NCI-H2227 treated with DMSO at 0.1 percent for 48 hours (cell line): ENCODE results near the gene STAT5B.
"Not testable (repeated sequence)": the region's sequence is repeated elsewhere in the genome, so short reads cannot be mapped to it uniquely, and the experiment has no call there.

Experiments
- DNase-seq: peaks from one replicate; lab custom pipeline; 2025; lab: John Stamatoyannopoulos, UW

STAT5B gene

GRCh38 chr17:42276359-42276608 is at the start of gene STAT5B:
STAT5B (minus strand) TSS chr17:42276391; CDS start chr17:42232127, 44,264 bp downstream.
- peak; percentile 21 for DNase-seq

- no peak for DNase-seq
Measured at GRCh38 chr17:42325026-42325425, 48.8 kb upstream of the STAT5B start.

- no peak for DNase-seq
Measured at GRCh38 chr17:42323268-42323773, 47.1 kb upstream of the STAT5B start.

DNA sequence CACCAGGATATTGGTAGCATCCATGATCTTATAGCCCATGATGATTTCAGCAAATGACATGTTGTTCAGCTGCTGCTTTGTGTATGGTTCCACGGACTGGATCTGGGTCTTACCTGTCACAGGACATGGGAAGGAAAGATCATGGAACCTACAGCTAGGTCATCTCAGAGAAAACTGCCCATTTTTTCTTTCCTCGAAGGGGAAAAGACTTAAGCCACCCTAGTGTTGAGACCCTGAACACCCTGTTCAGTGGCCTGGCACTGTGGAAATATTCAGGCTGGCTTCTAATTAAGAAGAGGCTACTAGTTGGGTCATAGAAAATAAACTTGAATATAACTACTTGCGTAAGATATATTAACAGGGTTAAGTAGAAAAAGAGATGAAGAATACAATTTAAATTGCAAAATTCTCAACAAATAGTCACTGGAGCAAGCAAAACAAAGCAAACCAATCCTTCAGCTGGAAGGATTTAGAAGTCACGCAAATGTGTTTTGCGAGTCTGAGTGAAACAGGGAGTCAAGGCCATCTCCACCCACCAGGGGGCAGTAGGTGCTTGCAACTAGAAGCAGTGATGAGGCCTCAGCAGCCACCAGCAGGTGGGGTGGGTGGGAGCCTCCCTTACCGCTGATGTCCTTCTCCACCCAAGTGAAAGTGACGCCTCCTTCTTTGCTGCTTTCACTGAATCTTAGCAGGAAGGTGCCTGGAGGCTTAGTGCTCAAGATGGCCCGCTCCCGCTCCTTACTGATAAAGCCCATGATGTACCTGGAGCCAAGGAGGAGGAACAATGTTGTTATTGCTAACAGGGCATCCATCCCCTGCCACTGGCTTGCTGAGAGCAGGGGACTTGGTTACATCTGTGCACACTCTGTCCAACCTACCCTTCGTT is 46.4 kb upstream of the STAT5B start:
- peak; percentile 89 for DNase-seq

DNA sequence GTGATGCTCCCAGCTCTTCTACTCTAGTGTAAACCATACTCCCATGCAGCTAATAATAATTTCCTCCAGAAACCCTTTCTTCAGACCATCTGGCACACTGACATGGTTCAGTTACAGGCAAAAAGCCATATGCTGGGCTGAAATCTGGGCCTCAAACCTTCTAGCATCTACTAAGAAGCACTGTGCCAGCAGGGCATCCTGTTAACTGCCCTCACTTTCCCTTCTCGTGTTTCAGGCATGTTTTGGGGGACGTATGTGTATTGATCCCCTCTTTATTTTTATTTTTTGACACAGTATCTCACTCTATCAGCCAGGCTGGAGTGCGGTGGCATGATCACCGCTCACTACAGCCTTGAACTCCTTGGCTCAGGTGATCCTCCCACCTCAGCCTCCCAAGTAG is 45.4 kb upstream of the STAT5B start:
- DNase-seq, result no peak

DNA sequence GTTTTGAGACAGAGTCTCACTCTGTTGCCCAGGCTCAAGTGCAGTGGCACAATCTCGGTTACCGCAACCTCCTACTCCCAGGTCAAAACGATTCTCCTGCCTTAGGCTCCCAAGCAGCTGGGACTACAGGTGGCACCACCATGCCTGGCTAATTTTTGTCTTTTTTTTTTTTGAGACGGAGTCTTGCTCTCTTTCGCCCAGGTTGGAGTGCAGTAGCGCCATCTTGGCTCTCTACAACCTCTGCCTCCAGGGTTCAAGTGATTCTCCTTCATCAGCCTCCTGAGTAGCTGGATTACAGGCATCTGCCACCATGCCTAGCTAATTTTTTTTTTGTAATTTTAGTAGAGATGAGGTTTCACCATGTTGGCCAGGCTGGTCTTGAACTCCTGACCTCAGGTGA is 41.8 kb upstream of the STAT5B start:
- DNase-seq, result not testable (repeated sequence)

DNA sequence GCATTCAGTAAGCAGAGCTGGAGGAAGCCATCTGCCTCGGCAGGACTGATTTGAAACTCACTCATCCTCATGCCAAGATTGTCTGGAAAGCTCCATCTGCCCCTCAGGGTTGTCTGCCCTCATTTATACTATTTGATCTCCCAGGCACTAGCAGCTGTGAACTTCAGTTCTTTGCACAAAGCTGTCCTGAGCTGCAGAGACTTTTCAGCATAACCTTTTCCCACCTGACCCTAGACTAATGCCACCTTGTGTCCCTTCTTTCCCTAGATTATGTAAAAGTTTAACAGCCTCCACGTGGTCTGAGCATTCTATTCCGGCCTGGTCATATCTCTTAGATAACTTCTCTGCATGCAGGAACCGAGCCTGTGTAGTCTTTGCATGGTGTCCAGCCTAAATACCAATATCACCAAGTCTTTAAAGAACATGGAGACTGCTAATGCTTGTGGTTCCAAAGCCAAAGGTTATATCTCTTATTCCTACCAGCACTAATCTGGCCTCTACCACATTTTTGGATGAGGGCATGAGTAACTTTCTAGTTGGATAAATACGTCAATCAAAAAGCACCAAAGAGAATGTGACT is 41.2 kb upstream of the STAT5B start:
- DNase-seq, result no peak

DNA sequence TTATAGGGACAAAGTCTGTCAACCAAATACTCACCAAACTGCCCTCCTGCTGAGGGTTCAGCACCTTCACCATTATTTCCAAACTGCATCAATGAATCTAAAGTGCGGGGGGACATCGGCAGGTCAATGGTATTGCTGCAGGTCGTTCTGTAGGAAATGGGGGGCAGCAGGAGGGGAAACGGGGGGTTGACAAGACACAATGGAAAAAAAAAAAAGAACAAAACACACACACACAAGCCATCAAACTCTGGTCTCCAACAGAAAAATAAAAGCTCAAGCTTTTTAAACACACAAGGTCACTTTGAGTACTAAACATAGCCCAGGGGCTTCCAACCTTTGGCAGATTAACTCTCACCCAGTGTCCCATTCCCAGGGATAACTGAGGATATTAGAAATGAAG is 40.6 kb upstream of the STAT5B start:
- DNase-seq, result no peak

GRCh38 chr17:42315402-42316156 is 39.4 kb upstream of the STAT5B start:
- no peak for DNase-seq

- no peak for DNase-seq
Measured at GRCh38 chr17:42313773-42314566, 37.8 kb upstream of the STAT5B start.

DNA sequence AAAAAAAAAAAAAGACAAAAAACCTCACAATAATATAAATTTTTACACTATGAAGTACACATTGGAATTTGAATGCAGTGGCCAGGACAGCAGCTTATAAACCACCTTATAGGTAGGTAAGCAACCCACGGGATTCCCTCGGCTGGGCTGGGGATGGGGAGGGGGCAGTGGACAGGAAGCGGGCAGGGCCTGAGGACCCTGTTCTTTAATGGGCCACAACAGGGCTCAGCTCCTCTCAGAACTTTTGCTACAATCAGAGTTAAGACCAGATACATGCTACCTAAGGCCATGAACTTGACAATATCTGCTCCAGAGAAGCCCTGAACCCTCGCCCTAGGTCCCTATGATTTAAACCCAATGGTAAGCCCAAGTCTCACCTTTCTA is 37.2 kb upstream of the STAT5B start:
- no peak for DNase-seq

GRCh38 chr17:42312285-42313130 is 36.3 kb upstream of the STAT5B start:
- peak; percentile 73 for DNase-seq

DNA sequence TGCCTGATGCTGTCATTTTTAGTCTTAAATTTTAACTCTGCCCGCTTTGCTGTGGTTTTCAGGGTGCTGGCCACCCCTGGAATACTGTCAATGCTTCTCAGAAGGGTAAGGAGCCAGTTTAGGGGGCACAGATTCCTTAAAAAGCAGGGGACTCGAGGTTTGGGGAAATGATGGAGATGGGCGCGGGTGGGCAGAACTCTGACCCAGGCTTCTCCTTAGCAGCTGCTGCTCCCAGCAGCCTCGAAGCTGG is 35.8 kb upstream of the STAT5B start:
- DNase-seq, result no peak

DNA sequence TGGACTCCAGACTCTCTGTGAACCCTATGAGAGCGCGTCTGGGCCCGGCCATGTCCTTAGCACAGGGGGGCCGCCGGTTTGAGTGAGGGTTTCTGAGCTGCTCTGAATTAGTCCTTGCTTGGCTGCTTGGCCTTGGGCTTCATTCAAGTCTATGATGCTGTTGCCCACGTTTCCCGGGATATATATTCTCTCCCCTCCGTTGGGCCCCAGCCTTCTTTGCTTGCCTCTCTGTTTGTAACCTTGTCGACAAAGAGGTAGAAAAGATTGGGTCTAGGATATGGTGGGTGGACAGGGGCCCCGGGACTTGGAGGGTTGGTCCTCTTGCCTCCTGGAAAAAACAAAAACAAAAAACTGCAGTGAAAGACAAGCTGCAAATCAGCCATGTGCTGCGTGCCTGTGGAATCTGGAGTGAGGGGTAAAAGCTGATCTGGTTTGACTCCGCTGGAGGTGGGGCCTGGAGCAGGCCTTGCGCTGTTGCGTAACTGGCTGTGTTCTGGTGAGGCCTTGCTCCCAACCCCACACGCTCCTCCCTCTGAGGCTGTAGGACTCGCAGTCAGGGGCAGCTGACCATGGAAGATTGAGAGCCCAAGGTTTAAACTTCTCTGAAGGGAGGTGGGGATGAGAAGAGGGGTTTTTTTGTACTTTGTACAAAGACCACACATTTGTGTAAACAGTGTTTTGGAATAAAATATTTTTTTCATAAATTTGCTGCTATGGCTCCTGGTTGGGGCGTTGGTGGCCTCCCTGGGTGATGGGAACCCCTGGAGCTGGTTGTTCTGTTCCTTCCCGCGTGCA is 35.2 kb upstream of the STAT5B start:
- DNase-seq, result peak; percentile 43

DNA sequence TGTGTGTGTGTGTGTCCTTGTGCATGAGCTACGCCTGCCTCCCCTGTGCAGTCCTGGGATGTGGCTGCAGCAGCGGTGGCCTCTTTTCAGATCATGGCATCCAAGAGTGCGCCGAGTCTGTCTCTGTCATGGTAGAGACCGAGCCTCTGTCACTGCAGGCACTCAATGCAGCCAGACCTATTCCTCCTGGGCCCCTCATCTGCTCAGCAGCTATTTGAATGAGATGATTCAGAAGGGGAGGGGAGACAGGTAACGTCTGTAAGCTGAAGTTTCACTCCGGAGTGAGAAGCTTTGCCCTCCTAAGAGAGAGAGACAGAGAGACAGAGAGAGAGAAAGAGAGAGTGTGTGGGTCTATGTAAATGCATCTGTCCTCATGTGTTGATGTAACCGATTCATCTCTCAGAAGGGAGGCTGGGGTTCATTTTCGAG is 34.6 kb upstream of the STAT5B start:
- DNase-seq, result no peak

DNA sequence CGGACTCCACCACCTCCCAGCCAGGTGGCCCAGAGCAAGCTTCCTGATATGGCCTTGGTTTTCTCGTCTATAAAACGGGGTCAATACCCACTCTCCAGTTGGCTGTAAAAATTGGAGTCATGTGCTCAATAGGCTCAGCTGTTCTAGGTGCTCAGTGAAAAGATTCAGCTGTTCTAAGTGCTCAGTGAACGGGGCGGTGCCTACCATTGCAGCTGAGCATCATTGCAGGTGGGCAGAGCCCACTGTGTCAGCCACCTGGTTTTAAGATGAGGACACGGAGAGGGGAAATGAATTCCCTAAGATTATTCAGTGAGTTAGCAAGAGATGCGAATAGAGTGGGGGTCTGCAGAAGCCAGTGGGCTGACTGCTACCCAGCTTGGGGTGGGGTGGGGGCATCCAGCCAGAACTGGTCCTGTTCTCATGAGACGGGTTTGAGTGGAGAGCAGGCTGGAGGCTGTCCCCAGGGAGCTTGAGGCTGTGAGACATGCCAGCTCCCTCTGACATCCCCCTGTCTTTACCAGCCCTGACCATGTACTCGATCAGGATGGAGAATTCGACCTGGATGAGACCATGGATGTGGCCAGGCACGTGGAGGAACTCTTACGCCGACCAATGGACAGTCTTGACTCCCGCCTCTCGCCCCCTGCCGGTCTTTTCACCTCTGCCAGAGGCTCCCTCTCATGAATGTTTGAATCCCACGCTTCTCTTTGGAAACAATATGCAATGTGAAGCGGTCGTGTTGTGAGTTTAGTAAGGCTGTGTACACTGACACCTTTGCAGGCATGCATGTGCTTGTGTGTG is 34.0 kb upstream of the STAT5B start:
- DNase-seq, result no peak

GRCh38 chr17:42309142-42309541 is 33.0 kb upstream of the STAT5B start:
- no peak for DNase-seq

DNA sequence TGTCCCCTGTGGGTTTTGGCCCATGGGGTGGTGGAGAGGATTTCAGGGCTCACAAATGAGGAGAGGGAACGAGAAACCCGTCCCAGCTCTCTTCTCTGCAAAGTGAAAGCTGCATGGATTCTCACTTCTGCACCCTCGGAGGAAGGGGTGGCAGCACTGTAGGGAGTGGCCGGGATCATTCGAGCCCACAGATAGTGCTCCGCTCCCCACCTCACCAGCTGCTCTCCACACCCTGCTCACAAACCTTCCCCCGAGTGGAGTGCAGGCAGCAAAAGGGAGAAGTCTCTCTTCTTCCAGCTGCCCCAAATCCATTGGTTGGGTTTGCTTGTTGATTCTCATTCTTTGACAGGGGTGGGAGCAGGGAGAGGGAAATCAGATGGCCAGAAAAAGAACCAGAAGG is 32.3 kb upstream of the STAT5B start:
- DNase-seq, result no peak

DNA sequence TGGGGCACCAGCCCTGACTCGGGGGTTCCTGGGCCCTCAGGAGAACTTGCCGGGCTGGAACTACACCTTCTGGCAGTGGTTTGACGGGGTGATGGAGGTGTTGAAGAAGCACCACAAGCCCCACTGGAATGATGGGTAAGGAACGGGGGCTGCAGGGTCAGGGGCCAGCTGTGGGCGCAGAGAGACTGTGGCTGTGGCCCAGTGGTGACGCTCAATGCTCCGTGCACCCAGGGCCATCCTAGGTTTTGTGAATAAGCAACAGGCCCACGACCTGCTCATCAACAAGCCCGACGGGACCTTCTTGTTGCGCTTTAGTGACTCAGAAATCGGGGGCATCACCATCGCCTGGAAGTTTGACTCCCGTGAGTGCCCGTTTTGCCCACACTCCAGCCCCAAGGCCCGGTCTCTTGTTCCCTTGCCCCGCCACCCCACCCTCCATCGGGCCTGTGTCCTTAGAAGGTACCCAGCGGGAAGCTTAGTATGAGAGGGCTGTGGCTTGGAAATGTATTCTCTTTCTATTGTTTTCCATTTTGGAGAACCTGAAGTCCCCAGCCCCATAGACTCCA is 31.3 kb upstream of the STAT5B start:
- DNase-seq, result no peak

DNA sequence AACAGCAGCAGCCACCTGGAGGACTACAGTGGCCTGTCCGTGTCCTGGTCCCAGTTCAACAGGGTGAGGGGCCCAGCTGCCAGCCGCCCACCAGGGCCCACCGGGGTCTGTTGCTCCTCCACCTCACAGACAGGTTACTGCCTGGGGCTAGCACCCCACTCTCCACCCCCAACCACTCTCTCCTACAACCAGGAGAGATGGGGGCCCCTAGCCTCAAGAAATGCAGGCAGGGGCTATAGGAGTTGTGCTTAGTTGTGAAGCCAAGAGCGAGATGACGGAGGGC is 30.1 kb upstream of the STAT5B start:
- DNase-seq, result no peak
